Vagina (tissue), 2 donors: ENCODE data around the gene ARFRP1. TPM values are rescaled to one million over a fixed set of nuclear protein-coding genes. Genes with fewer than 3 reads are reported as not detected.
"Not testable (repeated sequence)": the region's sequence is repeated elsewhere in the genome, so short reads cannot be mapped to it uniquely, and the experiment has no call there.

ENCODE experiments used
- DNase-seq, 2 donors: peaks; one replicate each; pipeline ENCODE4 v3.0.0-alpha.2; 2017; ENCODE audit errors: extremely low spot score in 2 of 2
- H3K27ac ChIP-seq: fragments of 200-600 bp; sonication (generic); one replicate; pipeline ENCODE4 v1.5.1; 2019
- H3K27me3 ChIP-seq: fragments of 200-600 bp; sonication (generic); one replicate; pipeline ENCODE4 v1.5.1; 2019
- H3K36me3 ChIP-seq, 2 donors: fragments of 200-600 bp; sonication (generic); one replicate each; pipeline ENCODE4 v1.5.1; 2017 to 2019
- H3K4me1 ChIP-seq: fragments of 200-600 bp; sonication (generic); one replicate; pipeline ENCODE4 v1.5.1; 2019
- H3K4me3 ChIP-seq, 2 donors: fragments of 200-600 bp; sonication (generic); 1 replicate in 1 of 2; 2 replicates in 1 of 2; pipeline ENCODE4 v1.5.1; 2016 to 2019
- H3K9me3 ChIP-seq: fragments of 200-600 bp; sonication (generic); one replicate; pipeline ENCODE4 v1.5.1; 2019
- CTCF ChIP-seq, 3 experiments: fragments of 450-650 bp in 2 of 3; fragments of 200-600 bp in 1 of 3; sonication (generic) in 1 of 3; IDR thresholded peaks; one replicate each; pipeline ENCODE4 v1.5.1; 2017 to 2019; ENCODE audit warnings: antibody characterized with exemption in 3 of 3, mild to moderate bottlenecking in 2 of 3, moderate library complexity in 2 of 3
- POLR2A ChIP-seq, 2 donors: fragments of 450-650 bp; IDR thresholded peaks; one replicate each; pipeline ENCODE4 v1.6.1; 2017; ENCODE audit warnings: antibody characterized with exemption in 2 of 2, mild to moderate bottlenecking in 2 of 2, moderate library complexity in 2 of 2
- POLR2AphosphoS5 ChIP-seq, 2 donors: sonication (generic); formaldehyde crosslinking; IDR thresholded peaks; one replicate each; pipeline ENCODE4 v1.9.0; 2017; ENCODE audit warnings: antibody characterized with exemption in 2 of 2, mild to moderate bottlenecking in 2 of 2, low read depth in 1 of 2; ENCODE audit not compliant: insufficient read depth in 1 of 2
- intact Hi-C: fragments of 100-400 bp; cut with DNase I; formaldehyde crosslinking; loops from one replicate; pipeline ENCODE4 v1.15.1; 2023
- total RNA-seq: library from RNA; depleted of rRNA; stranded (reverse); fragments of >200 nt; gene quantifications from one replicate; pipeline ENCODE4 v1.2.3, GENCODE V29; 2016

ARFRP1 gene
- total RNA-seq, 1 donor from 2014 or later = 30.9 TPM

GRCh38 chr20:63673951-63674350 is 33.8 kb downstream of the ARFRP1 start:
- Histone ChIP-seq H3K4me3 (no peak overlapping the region), H3K4me1 (no peaks in the 10 kb centered on the region), H3K9me3 (no peaks in the 10 kb centered on the region), H3K27me3 (no peaks in the 10 kb centered on the region), H3K36me3 (peaks cover 0 to 18% of the 10 kb centered on the region in 2 donors), H3K27ac (no peak overlapping the region)
- no peak for DNase-seq
- intact Hi-C loops = no loop called here
- TF ChIP-seq POLR2A (IDR thresholded peaks at IDR 0.05) = no peak
- no peak for TF ChIP-seq POLR2AphosphoS5 (IDR thresholded peaks at IDR 0.05; ENCODE audit: insufficient read depth in 1 of 2, low read depth in 1 of 2)
- no peak for TF ChIP-seq CTCF (IDR thresholded peaks at IDR 0.05)

GRCh38 chr20:63672666-63673065 is 35.1 kb downstream of the ARFRP1 start:
- peaks cover 0 to 23% of the 10 kb centered on the region in 2 donors for H3K36me3 ChIP-seq
- TF ChIP-seq POLR2AphosphoS5 (IDR thresholded peaks at IDR 0.05; ENCODE audit: insufficient read depth in 1 of 2, low read depth in 1 of 2) (no peak), POLR2A (IDR thresholded peaks at IDR 0.05) (no peak), CTCF (IDR thresholded peaks at IDR 0.05) (no peak)
- no peak overlapping the region for H3K27ac ChIP-seq
- H3K9me3 ChIP-seq = no peaks in the 10 kb centered on the region
- H3K4me3 ChIP-seq = no peak overlapping the region
- intact Hi-C loops = no loop called here
- H3K4me1 ChIP-seq = no peaks in the 10 kb centered on the region
- no peaks in the 10 kb centered on the region for H3K27me3 ChIP-seq
- DNase-seq = no peak

GRCh38 chr20:63671695-63672094 is 36.1 kb downstream of the ARFRP1 start:
- H3K4me1 ChIP-seq, DNase-seq, intact Hi-C loops, H3K27ac ChIP-seq, H3K9me3 ChIP-seq, H3K4me3 ChIP-seq, H3K27me3 ChIP-seq: not testable (repeated sequence)
- H3K36me3 ChIP-seq = peaks cover 0 to 31% of the 10 kb centered on the region in 2 donors

- H3K9me3 ChIP-seq = no peaks in the 10 kb centered on the region
- no peak for DNase-seq
- H3K27ac ChIP-seq = no peak overlapping the region
- H3K36me3 ChIP-seq = peaks cover 0 to 22% of the 10 kb centered on the region in 2 donors
- intact Hi-C loops = no loop called here
- TF ChIP-seq POLR2AphosphoS5 (IDR thresholded peaks at IDR 0.05; ENCODE audit: insufficient read depth in 1 of 2, low read depth in 1 of 2) = no peak
- no peak for TF ChIP-seq POLR2A (IDR thresholded peaks at IDR 0.05)
- TF ChIP-seq CTCF (IDR thresholded peaks at IDR 0.05) = no peak
- no peak overlapping the region for H3K4me3 ChIP-seq
- no peaks in the 10 kb centered on the region for H3K27me3 ChIP-seq
- no peaks in the 10 kb centered on the region for H3K4me1 ChIP-seq
Measured at GRCh38 chr20:63668351-63668750, 39.4 kb downstream of the ARFRP1 start.

GRCh38 chr20:63667858-63668257 is 39.9 kb downstream of the ARFRP1 start:
- H3K4me1 ChIP-seq = no peaks in the 10 kb centered on the region
- intact Hi-C loops = no loop called here

More at GRCh38 chr20:63667858-63668257, 39.9 kb downstream of the ARFRP1 start:
- no peak for DNase-seq
- TF ChIP-seq CTCF (IDR thresholded peaks at IDR 0.05) (no peak), POLR2AphosphoS5 (IDR thresholded peaks at IDR 0.05; ENCODE audit: insufficient read depth in 1 of 2, low read depth in 1 of 2) (no peak), POLR2A (IDR thresholded peaks at IDR 0.05) (no peak)
- Histone ChIP-seq H3K27me3 (no peaks in the 10 kb centered on the region), H3K4me3 (no peak overlapping the region), H3K27ac (no peak overlapping the region), H3K36me3 (peaks cover 0 to 22% of the 10 kb centered on the region in 2 donors), H3K9me3 (no peaks in the 10 kb centered on the region)
